Stimulated activated CD4-positive, alpha-beta T cell treated with anti-CD3 and anti-CD28 coated beads, Interleukin-2, amount 100 ng/mL, for 4 hours (primary cell): ENCODE measurements around the gene EFTUD2.
"Not testable (repeated sequence)": the region's sequence is repeated elsewhere in the genome, so short reads cannot be mapped to it uniquely, and the experiment has no call there.

Experiments used
- DNase-seq: peaks from one replicate; pipeline ENCODE4 v3.0.0-alpha.2; 2020; ENCODE audit warnings: low read depth

EFTUD2 gene

GRCh38 chr17:44808656-44809388, 90.4 kb downstream of the EFTUD2 start:
- DNase-seq = not testable (repeated sequence)

GRCh38 chr17:44808156-44808555, 91.1 kb downstream of the EFTUD2 start:
- DNase-seq = no peak

GRCh38 chr17:44807817-44808155, 91.5 kb downstream of the EFTUD2 start:
- no peak for DNase-seq

GRCh38 chr17:44807093-44807816, 92.0 kb downstream of the EFTUD2 start:
- DNase-seq = no peak

- no peak for DNase-seq
Observed at GRCh38 chr17:44804302-44805089, 94.7 kb downstream of the EFTUD2 start.

DNA sequence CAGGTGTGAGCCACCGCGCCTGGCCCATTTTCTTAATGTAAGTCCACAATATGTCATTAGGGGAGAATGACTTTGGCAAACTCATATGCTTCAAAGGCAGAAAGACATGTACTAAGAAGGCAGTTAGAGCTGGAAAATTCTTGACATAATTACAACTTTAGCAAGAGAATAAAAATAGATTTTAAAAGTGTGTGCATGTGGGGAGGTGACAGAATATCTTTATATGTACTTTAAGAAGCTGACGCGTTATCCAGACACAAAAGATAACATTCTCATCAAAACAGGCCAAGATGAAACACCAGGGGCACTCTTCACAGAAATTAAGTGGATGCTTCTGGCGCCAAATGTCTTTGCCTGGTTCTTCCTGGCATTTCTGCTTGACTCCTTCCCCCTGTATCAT, 97.4 kb downstream of the EFTUD2 start:
- no peak for DNase-seq
